Fibroblast of lung (primary cell): ENCODE measurements around the gene C1orf122. TPM values are rescaled to one million over a fixed set of nuclear protein-coding genes. Genes with fewer than 3 reads are reported as not detected.

Experiments
- DNase-seq, 2 donors: peaks; one replicate each; pipeline versions ENCODE4 v3.0.0 to v3.0.0-alpha.2; 2010; ENCODE audit warnings: low read depth in 2 of 2
- H2AFZ ChIP-seq: 2 replicates; pipeline ENCODE4 v1.5.1; 2012; ENCODE audit warnings: low read length, control low read depth, inconsistent platforms
- H3K27ac ChIP-seq: 2 replicates; pipeline ENCODE4 v1.5.1; 2011; ENCODE audit warnings: low read length, control low read depth; ENCODE audit not compliant: insufficient read depth
- H3K27me3 ChIP-seq: 2 replicates; pipeline ENCODE4 v1.5.1; 2011; ENCODE audit warnings: mild to moderate bottlenecking, low read length; ENCODE audit not compliant: control insufficient read depth, insufficient read depth
- H3K36me3 ChIP-seq: 2 replicates; pipeline ENCODE4 v1.5.1; 2011; ENCODE audit warnings: low read length; ENCODE audit not compliant: control insufficient read depth, insufficient read depth
- H3K4me1 ChIP-seq: 2 replicates; pipeline ENCODE4 v1.5.1; 2011; ENCODE audit warnings: low read length; ENCODE audit not compliant: control insufficient read depth, insufficient read depth; ENCODE audit errors: extremely low read depth
- H3K4me2 ChIP-seq: 2 replicates; pipeline ENCODE4 v1.5.1; 2011; ENCODE audit warnings: low read length, control low read depth; ENCODE audit not compliant: insufficient read depth; ENCODE audit errors: extremely low read depth
- H3K4me3 ChIP-seq, 4 experiments: fragments of 200-600 bp in 1 of 4; sonication (generic) in 1 of 4; replicated peaks in 1 of 4; 2 replicates each; pipeline ENCODE4 v1.5.1; 2011 to 2016; ENCODE audit warnings: low read length in 4 of 4, low read depth in 3 of 4, mild to moderate bottlenecking in 3 of 4, control low read depth in 2 of 4, inconsistent platforms in 1 of 4, mixed read lengths in 1 of 4; ENCODE audit not compliant: insufficient read depth in 1 of 4; ENCODE audit errors: control extremely low read depth in 1 of 4
- H3K79me2 ChIP-seq: 2 replicates; pipeline ENCODE4 v1.5.1; 2012; ENCODE audit warnings: mild to moderate bottlenecking, low read length, inconsistent platforms; ENCODE audit not compliant: control insufficient read depth, insufficient read depth
- H3K9ac ChIP-seq: 2 replicates; pipeline ENCODE4 v1.5.1; 2011; ENCODE audit warnings: mild to moderate bottlenecking, low read length, control low read depth; ENCODE audit not compliant: insufficient read depth
- H3K9me3 ChIP-seq: 2 replicates; pipeline ENCODE4 v1.5.1; 2012; ENCODE audit warnings: low read depth, low read length; ENCODE audit not compliant: control insufficient read depth, insufficient read depth
- H4K20me1 ChIP-seq: 2 replicates; pipeline ENCODE4 v1.5.1; 2011; ENCODE audit warnings: low read length; ENCODE audit not compliant: control insufficient read depth, insufficient read depth; ENCODE audit errors: extremely low read depth
- EZH2 ChIP-seq: IDR thresholded peaks from 2 replicates; pipeline ENCODE4 v1.5.1; 2012; ENCODE audit warnings: low read length, control low read depth, mild to moderate bottlenecking; ENCODE audit errors: missing control alignments
- polyA minus RNA-seq: library from RNA; depleted of rRNA, polyadenylated mRNA; stranded (reverse); fragments of >200 nt; gene quantifications from 2 replicates; pipeline ENCODE4 v1.2.3, GENCODE V29; 2011; ENCODE audit warnings: low replicate concordance
- polyA plus RNA-seq, 2 donors: library from polyadenylated mRNA; depleted of rRNA in 1 of 2; stranded (reverse) in 1 of 2; unstranded in 1 of 2; fragments of >200 nt; gene quantifications; 2 replicates each; pipeline ENCODE4 v1.2.1, GENCODE V29; 2011 to 2012; ENCODE audit warnings: missing spikeins in 1 of 2
- total RNA-seq: library from RNA; depleted of rRNA; stranded (reverse); fragments of >200 nt; gene quantifications from 2 replicates; pipeline ENCODE4 v1.2.1, GENCODE V29; 2014
- TF ChIP-seq, protein P1 (sequence below), 2 donors: IDR thresholded peaks in 1 of 2; conservative IDR thresholded peaks in 1 of 2; 1 replicate in 1 of 2; 2 replicates in 1 of 2; pipeline ENCODE4 v1.5.1; 2011 to 2012; ENCODE audit warnings: low read length in 2 of 2, control low read depth in 1 of 2, inconsistent platforms in 1 of 2, low read depth in 1 of 2, mild to moderate bottlenecking in 1 of 2

C1orf122 gene
- total RNA-seq (24.7 and 28.1 TPM in 2 replicates), polyA plus RNA-seq (14.3 and 14.8 TPM in 2 replicates), polyA minus RNA-seq (12.1 and 26.1 TPM in 2 replicates)
- 30.0 and 35.5 TPM in 2 replicates for polyA plus RNA-seq (2012)

DNA sequence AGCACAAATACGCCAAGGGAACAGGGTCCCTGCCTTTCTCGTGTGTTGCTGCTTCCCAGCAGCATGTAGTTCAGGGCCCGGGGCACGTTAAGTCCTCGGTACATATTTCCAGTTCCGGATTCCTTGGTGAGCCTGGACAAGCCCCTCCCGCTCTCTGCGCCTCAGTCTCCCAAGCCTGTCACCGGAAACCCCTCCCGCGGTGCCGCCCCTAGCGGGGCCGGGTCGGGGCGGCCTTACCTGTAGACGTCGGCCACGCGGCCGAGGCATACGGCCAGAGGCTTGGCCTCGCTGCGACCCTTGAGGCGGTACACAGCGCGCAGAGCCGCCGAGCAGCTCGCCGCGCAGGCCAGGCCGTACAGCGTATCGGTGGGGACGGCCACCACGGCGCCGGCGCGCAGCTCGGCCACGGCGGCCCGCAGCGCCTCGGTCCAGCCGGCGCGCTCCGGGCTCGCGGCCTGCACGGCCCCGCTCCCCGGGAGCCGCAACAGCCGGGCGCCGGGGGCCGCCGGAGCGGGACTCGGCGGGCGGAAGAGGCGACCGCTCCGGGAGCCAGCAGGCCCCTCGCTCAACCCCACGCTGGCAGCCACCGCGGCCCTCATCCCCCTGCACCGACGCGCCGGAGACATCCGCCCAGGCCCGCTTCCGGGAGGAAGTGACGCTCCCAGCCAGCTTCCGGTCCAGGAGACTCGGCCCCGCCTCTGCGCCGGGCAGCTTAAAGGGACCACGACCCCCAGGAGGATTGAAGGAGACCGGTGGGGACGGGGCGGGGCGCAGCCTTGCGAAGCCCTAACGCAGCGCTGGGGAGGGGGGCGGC lies at the start of gene C1orf122, which contains the start of gene YRDC:
TSS of gene C1orf122 (plus strand) at position 236 of the 814 bp plus-strand sequence. CDS start 615 bp downstream, outside the sequence.
TSS of gene YRDC (minus strand) at position 654 of the 814 bp plus-strand sequence. CDS start at position 626, 28 bp downstream.
- Histone ChIP-seq H3K36me3 (peaks cover 17% of the 10 kb centered on the region), H3K4me1 (peaks cover 14% of the 10 kb centered on the region), H4K20me1 (no peaks in the 10 kb centered on the region), H3K27me3 (no peaks in the 10 kb centered on the region), H3K9me3 (no peaks in the 10 kb centered on the region), H3K79me2 (peaks cover 22% of the 10 kb centered on the region), H3K4me2 (peak within 1 kb of the TSS; percentile 97), H2AFZ (peak within 1 kb of the TSS; percentile 24), H3K27ac (peak within 1 kb of the TSS; percentile 81), H3K4me3 (peak within 1 kb of the TSS; percentile 81 to 95 (median 88)), H3K9ac (peak within 1 kb of the TSS; percentile 76)
- no peak for TF ChIP-seq EZH2
- TF ChIP-seq, protein P1, sequence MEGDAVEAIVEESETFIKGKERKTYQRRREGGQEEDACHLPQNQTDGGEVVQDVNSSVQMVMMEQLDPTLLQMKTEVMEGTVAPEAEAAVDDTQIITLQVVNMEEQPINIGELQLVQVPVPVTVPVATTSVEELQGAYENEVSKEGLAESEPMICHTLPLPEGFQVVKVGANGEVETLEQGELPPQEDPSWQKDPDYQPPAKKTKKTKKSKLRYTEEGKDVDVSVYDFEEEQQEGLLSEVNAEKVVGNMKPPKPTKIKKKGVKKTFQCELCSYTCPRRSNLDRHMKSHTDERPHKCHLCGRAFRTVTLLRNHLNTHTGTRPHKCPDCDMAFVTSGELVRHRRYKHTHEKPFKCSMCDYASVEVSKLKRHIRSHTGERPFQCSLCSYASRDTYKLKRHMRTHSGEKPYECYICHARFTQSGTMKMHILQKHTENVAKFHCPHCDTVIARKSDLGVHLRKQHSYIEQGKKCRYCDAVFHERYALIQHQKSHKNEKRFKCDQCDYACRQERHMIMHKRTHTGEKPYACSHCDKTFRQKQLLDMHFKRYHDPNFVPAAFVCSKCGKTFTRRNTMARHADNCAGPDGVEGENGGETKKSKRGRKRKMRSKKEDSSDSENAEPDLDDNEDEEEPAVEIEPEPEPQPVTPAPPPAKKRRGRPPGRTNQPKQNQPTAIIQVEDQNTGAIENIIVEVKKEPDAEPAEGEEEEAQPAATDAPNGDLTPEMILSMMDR (conservative IDR thresholded peaks at IDR 0.05 in 1 of 2, IDR thresholded peaks at IDR 0.05 in 1 of 2; ENCODE audit: low read depth in 1 of 2, low read length in 2 of 2): no peak
- peak; percentile 92 to 94 for DNase-seq

DNA sequence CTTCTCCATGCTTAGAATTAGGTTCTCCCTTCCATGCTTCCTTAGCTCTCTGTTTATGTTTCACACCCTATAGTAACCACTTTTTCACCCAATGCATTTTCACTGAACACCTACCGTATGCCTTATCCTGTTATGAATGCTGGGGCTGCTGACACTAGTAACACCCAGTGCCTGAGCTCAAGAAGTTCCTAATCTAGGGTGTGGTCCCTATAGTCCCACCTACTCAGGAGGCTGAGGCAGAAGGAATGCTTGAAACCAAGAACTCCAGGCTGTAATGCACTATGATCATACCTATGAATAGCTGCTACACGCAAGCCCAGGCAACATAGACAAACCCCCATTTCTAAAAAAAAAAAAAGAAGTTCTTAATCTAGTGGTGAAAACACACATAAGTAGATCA lies 48.1 kb upstream of the C1orf122 start:
- Histone ChIP-seq H3K4me1 (no peaks in the 10 kb centered on the region), H3K79me2 (no peaks in the 10 kb centered on the region), H3K27me3 (peaks cover 6% of the 10 kb centered on the region), H3K4me3 (no peak overlapping the region), H3K27ac (no peak overlapping the region), H4K20me1 (no peaks in the 10 kb centered on the region), H3K9me3 (no peaks in the 10 kb centered on the region), H3K36me3 (no peaks in the 10 kb centered on the region), H3K9ac (no peak overlapping the region), H2AFZ (no peak overlapping the region), H3K4me2 (no peak overlapping the region)
- TF ChIP-seq, protein P1 (conservative IDR thresholded peaks at IDR 0.05 in 1 of 2, IDR thresholded peaks at IDR 0.05 in 1 of 2; ENCODE audit: low read depth in 1 of 2, low read length in 2 of 2): no peak
- DNase-seq: no peak

DNA sequence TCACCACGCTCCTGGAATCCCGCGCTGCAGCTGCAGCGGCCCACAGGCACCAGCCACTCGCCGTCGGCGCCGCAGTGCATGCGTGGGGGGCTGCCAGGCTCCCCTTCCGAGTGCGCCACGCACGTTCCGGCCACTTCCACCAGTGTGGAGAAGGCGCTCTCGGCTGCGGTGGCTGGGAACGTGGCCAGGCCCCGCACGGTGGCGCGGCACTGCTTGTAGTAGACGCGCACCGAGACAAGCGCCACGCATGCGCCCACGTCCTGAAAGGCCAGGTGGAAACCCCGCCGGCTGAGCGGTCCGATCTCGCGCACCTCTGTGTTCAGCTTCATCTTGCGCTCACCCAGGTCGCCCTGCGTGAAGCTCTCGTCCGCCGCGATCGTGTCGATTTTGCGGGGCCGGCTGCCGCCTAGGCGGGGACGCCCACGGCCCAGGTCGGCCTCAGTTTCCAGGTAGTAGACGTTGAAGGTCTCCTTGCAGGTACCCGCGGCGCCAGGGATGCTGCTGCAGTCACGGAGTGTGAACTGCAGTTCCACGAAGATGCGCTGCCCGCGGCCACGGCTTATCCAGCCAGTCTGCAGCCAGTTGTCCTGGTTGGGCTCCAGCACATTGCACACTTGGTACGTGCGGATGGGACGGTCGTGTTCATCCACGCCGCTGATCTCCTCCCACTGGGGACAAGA lies 46.0 kb upstream of the C1orf122 start:
- DNase-seq: no peak
- Histone ChIP-seq H4K20me1 (no peaks in the 10 kb centered on the region), H3K9ac (no peak overlapping the region), H3K27me3 (peaks cover 17% of the 10 kb centered on the region), H3K4me2 (no peak overlapping the region), H3K9me3 (no peaks in the 10 kb centered on the region), H3K27ac (no peak overlapping the region), H3K4me1 (no peaks in the 10 kb centered on the region), H2AFZ (no peak overlapping the region), H3K79me2 (no peaks in the 10 kb centered on the region), H3K36me3 (no peaks in the 10 kb centered on the region), H3K4me3 (no peak overlapping the region)
- TF ChIP-seq EZH2: no peak
- TF ChIP-seq, protein P1 (conservative IDR thresholded peaks at IDR 0.05 in 1 of 2, IDR thresholded peaks at IDR 0.05 in 1 of 2; ENCODE audit: low read depth in 1 of 2, low read length in 2 of 2): no peak
